ENCODE measurements around the gene PCDHA3. TPM values are rescaled to one million over a fixed set of nuclear protein-coding genes. Genes with fewer than 3 reads are reported as not detected.

PCDHA3 gene
- total and polyA plus RNA-seq, 2 of the 4 experiments (the other 2 are of a cell fraction), result under 0.01 to 0.03 TPM

- TF ChIP-seq NFE2L2 (IDR thresholded peaks at IDR 0.05; ENCODE audit: low read depth, low read length), result no peak
These were observed 35.0 kb downstream of the PCDHA3 start (continued) for GRCh38 chr5:140835622-140836510.

- BruUV-seq (replicated peaks), result no TSS peak
- ChIA-PET CTCF (no interaction called here), POLR2A (ENCODE audit: unreplicated experiment) (no interaction called here)
- DNase-seq, result no peak
- H3K23ac ChIP-seq (ENCODE audit: low read depth, low read length), result no peak within 1 kb of the TSS
- no peak for ATAC-seq (ENCODE audit: low read depth)
- in situ Hi-C loops (cut with MboI; ENCODE audit: low sequenced_read_pairs), result no loop called here
- no peak within 1 kb of the TSS for H4K8ac ChIP-seq (ENCODE audit: low read depth in 2 of 2, low read length in 2 of 2)
- H4K20me1 ChIP-seq (ENCODE audit: insufficient read depth, low read length), result no peaks in the 10 kb centered on the region
- no peak within 1 kb of the TSS for H3K4me3 ChIP-seq (ENCODE audit: insufficient read depth, low read depth, low read length)
- H3K9me1 ChIP-seq (ENCODE audit: insufficient read depth, low read length), result no peaks in the 10 kb centered on the region
- no peak within 1 kb of the TSS for H2BK20ac ChIP-seq (ENCODE audit: low read depth, low read length)
- no peak within 1 kb of the TSS for H2AFZ ChIP-seq (replicated peaks; ENCODE audit: low read length, poor library complexity)
- peaks cover 17% of the 10 kb centered on the region for H3K9me3 ChIP-seq (ENCODE audit: control insufficient read depth, insufficient read depth, low read length)
- no peak within 1 kb of the TSS for H4K5ac ChIP-seq (ENCODE audit: low read depth, low read length)
- no peaks in the 10 kb centered on the region for H3K27me3 ChIP-seq (ENCODE audit: control insufficient read depth, insufficient read depth, low read length)
- H3K4ac ChIP-seq (ENCODE audit: low read depth, low read length), result no peak within 1 kb of the TSS
- H2AK9ac ChIP-seq (replicated peaks; ENCODE audit: low read depth, low read length, poor library complexity), result no peak within 1 kb of the TSS
- H2BK5ac ChIP-seq (ENCODE audit: low read depth, low read length, poor library complexity, severe bottlenecking), result no peak within 1 kb of the TSS
- no peak within 1 kb of the TSS for H4K91ac ChIP-seq (ENCODE audit: insufficient read depth, low read depth, low read length)
- H3K56ac ChIP-seq (ENCODE audit: extremely low read depth, insufficient read depth, low read length), result no peak within 1 kb of the TSS
- WGBS, 2 experiments (ENCODE audit: extremely low coverage in 2 of 2, insufficient read length in 1 of 2), result 11% methylated on average over 12 of the region's 47 CpGs; no CpG with 5 or more reads in 1 of the 2 experiments
- H2BK120ac ChIP-seq (ENCODE audit: low read depth, low read length), result no peak within 1 kb of the TSS
- no peak within 1 kb of the TSS for H3K18ac ChIP-seq (ENCODE audit: low read depth, low read length)
- no peak within 1 kb of the TSS for H3K27ac ChIP-seq (ENCODE audit: insufficient read depth, low read length)
- H3K14ac ChIP-seq (replicated peaks; ENCODE audit: low read depth, low read length), result no peak within 1 kb of the TSS
- dilution Hi-C loops (cut with HindIII; ENCODE audit: low sequenced_read_pairs, unreplicated experiment), result no loop called here
- H2AK5ac ChIP-seq (ENCODE audit: low read depth, low read length), result no peak within 1 kb of the TSS
- no peaks in the 10 kb centered on the region for H3K36me3 ChIP-seq (ENCODE audit: control insufficient read depth, insufficient read depth, low read length)
- H3K4me2 ChIP-seq (ENCODE audit: low read depth, low read length), result no peak within 1 kb of the TSS
- H2BK15ac ChIP-seq (ENCODE audit: low read depth, low read length), result no peak within 1 kb of the TSS
- TF ChIP-seq ELK1 (IDR thresholded peaks at IDR 0.05; ENCODE audit: borderline replicate concordance, low read depth, low read length) (no peak), CTCF (conservative IDR thresholded peaks at IDR 0.05; ENCODE audit: low read depth, low read length) (0 out of 2 replicates have a peak, but pooled peaks have one; percentile 1)
- H3K9ac ChIP-seq (ENCODE audit: low read depth, low read length), result no peak within 1 kb of the TSS
- no peaks in the 10 kb centered on the region for H3K4me1 ChIP-seq (ENCODE audit: control insufficient read depth, insufficient read depth, low read length)
- intact Hi-C loops (cut with micrococcal nuclease), result no loop called here
- no peaks in the 10 kb centered on the region for H3K79me1 ChIP-seq (ENCODE audit: low read depth in 1 of 2, low read length in 2 of 2)
These were observed 40.4 kb downstream of the PCDHA3 start, which contains the start of gene PCDHA8 for GRCh38 chr5:140840978-140841962. TSS of gene PCDHA8 (plus strand) at chr5:140841187. CDS start at chr5:140841322, 135 bp downstream.

Data from IMR-90 (cell line).